Measurements from ENCODE around the gene IMMP2L. TPM values are rescaled to one million over a fixed set of nuclear protein-coding genes. Genes with fewer than 3 reads are reported as not detected.
"Not testable (repeated sequence)": the region's sequence is repeated elsewhere in the genome, so short reads cannot be mapped to it uniquely, and the experiment has no call there.

The IMMP2L gene
- total RNA-seq, 1 donor from 2014 or later: 17.1 TPM

DNA sequence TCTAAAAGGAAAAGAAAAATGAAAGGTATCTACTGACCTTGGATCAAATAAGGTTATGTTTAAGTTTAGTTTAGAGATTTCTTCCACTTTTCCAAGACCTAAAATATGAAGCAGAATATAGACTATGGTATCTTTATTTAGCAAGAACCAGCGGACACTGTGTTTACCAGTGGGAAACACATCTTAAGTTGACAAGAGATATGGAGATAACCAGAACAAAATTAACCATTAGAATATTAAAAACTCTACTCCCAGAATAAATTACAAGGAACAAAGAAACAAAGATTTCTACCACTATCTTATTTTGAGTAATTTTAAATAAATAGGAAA, 86.9 kb downstream of the IMMP2L start:
- intact Hi-C loops (cut with micrococcal nuclease): no loop called here
- ATAC-seq (no peak), DNase-seq (no peak)

DNA sequence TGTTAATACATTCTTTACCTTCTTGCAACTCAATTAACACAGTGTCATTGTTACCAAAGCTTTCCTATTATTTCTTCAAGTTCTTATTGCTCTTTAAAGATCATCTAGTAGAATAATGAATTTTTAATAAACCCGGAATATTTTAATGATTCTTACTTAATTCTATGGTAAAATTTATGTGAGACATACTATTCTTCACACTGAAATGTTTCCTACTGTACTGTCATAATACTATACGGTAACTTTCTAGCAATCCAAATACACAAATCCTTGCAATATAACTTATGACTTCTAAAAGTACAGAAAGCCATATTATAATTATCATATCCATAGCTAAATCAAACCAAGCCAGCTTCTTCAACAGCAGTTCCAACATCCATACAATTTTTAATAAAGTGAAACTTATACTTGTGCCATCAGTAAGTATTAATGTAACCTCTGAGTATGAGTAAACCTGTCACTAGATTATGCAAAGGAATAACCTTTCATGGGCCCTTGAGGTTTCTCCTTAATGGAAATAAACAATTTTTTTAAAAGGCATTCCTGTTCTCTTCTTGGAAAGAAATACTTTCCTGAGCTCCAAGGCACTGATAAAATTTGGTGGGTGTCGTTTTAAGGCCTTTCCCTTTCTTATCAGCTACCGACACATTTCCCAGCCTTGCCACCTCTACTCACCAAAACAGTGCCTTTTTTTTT, 87.4 kb downstream of the IMMP2L start:
- DNase-seq: no peak
- no peak for ATAC-seq
- intact Hi-C loops (cut with micrococcal nuclease): no loop called here

GRCh38 chr7:111473449-111474198, 88.7 kb downstream of the IMMP2L start:
- no peak for ATAC-seq
- DNase-seq: no peak
- intact Hi-C loops (cut with micrococcal nuclease): no loop called here

GRCh38 chr7:111470998-111471397, 91.3 kb downstream of the IMMP2L start:
- ATAC-seq (no peak), DNase-seq (no peak)
- intact Hi-C loops (cut with micrococcal nuclease): no loop called here

DNA sequence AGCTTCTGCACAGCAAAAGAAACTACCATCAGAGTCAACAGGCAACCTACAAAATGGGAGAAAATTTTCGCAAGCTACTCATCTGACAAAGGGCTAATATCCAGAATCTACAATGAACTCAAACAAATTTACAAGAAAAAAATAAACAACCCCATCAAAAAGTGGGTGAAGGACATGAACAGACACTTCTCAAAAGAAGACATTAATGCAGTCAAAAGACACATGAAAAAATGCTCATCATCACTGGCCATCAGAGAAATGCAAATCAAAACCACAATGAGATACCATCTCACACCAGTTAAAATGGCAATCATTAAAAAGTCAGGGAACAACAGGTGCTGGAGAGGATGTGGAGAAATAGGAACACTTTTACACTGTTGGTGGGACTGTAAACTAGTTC, 92.4 kb downstream of the IMMP2L start:
- DNase-seq; ATAC-seq; intact Hi-C loops (cut with micrococcal nuclease): not testable (repeated sequence)

- DNase-seq; ATAC-seq; intact Hi-C loops (cut with micrococcal nuclease): not testable (repeated sequence)
Measured at GRCh38 chr7:111465774-111466173, 96.5 kb downstream of the IMMP2L start.

DNA sequence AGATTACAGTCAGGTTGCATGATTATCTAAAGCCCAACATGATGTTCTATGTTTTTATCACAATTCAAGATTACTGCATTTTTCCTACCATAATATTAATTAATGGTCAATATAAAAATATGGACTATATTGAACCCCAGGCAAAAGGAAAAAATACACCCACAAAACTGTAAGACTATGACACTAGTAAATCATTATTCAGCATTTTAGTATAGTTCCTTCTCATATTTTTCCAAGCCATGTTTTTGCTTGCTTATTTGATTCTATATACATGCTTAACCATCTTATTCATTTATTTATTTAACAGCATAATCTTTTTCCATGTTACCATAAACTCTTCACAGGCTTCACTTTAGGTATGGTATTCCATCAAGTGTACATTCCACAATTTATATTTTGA, 101.6 kb downstream of the IMMP2L start:
- DNase-seq (no peak), ATAC-seq (no peak)
- intact Hi-C loops (cut with micrococcal nuclease): no loop called here

- intact Hi-C loops (cut with micrococcal nuclease): no loop called here
- no peak for ATAC-seq
- DNase-seq: no peak
Measured at GRCh38 chr7:111459757-111460280, 102.5 kb downstream of the IMMP2L start.

DNA sequence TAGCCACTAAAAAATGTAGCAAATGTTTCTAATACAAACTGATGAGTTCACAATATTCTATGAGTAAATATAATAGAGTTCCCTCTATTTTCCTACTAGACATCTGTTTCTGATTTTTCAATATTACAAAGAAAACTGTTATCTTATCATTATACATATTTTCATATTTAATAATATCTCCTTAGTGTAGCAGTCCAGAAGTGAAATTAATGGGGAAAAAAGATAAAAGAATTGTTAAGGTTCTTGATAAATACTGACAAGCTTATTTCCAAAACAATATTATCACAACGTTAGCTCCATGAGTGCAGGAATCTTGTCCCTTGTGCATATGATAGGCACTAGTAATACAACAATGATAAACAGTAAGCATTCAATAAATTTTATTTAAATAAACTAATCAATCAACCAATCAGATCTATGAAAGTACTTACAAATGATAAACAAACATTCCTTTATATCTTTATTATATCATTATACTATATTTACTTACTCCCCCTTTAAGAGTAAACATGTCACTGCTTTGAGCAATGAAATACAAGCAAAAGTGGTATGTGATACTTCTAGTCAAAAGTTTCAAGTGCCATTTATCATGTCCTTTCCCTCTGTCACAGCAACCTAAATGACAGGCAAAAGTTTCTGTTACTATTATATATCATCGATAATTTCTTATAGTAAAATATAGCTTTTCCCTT, 103.1 kb downstream of the IMMP2L start:
- ATAC-seq: no peak
- intact Hi-C loops (cut with micrococcal nuclease): no loop called here
- DNase-seq: no peak

DNA sequence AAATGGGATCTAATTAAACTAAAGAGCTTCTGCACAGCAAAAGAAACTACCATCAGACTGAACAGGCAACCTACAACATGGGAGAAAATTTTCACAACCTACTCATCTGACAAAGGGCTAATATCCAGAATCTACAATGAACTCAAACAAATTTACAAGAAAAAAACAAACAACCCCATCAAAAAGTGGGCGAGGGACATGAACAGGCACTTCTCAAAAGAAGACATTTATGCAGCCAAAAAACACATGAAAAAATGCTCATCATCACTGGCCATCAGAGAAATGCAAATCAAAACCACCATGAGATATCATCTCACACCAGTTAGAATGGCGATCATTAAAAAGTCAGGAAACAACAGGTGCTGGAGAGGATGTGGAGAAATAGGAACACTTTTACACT, 111.6 kb downstream of the IMMP2L start:
- intact Hi-C loops (cut with micrococcal nuclease); ATAC-seq; DNase-seq: not testable (repeated sequence)

GRCh38 chr7:111447502-111447901, 114.8 kb downstream of the IMMP2L start:
- ATAC-seq; DNase-seq; intact Hi-C loops (cut with micrococcal nuclease): not testable (repeated sequence)

DNA sequence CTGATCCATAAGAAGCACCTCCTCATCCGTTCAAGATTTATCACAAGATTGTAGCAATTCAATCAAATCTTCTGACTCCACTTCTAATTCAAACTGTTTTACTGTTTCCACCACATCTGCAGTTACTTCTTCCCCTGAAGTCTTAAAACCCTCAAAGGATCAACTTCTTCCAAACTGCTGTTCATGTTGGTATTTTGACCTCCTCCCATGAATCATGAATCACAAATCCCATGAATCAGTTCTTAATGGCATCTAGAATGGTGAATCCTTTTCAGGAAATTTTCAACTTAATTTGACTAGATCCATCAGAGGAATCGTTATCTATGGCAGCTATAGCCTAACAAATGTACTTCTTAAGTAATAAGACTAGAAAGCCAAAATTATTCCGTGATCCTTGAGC, 122.3 kb downstream of the IMMP2L start:
- intact Hi-C loops (cut with micrococcal nuclease): no loop called here
- DNase-seq (no peak), ATAC-seq (no peak)

DNA sequence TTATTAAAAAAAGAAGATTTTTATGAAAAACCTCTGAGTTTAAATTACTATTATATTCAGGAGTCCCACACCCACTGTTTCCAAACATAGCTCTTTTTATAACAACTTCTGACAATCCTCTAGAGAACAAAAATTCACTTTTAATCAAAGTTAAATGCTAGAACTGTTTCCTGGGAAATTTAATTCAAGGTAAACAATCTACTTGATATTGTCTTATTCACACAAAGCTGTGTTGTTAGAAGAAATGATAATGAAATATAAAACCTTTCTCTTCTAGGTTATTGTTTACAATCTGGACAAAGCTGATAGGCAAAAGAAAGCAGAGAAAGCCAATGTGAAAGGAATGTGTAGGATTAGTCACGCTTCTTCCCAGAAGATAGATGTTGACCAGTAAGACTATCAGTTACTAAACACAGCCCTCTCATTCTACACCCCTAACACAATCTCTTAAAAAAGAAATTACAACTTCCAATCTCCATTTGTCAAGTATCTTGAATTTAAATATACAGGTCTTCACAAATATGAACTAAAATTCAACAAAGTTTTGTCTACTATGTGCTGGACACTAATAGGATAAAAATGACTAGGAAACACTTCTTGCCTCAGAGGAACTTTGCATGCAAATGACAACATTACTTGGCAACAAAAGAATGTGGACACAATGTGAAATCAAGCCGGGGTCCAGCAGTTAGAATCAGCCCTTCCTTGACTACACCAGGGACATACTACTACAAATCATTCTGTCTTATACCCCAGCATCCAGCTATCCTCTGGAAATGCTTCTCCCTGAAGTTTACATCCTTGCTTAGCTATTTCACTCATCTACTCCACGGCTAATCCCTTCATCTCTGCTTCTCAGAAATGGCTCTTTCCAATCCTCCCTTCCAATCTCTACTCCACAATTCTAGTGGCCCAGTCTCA, 123.7 kb downstream of the IMMP2L start:
- intact Hi-C loops (cut with micrococcal nuclease): no loop called here
- DNase-seq: no peak
- ATAC-seq: no peak

DNA sequence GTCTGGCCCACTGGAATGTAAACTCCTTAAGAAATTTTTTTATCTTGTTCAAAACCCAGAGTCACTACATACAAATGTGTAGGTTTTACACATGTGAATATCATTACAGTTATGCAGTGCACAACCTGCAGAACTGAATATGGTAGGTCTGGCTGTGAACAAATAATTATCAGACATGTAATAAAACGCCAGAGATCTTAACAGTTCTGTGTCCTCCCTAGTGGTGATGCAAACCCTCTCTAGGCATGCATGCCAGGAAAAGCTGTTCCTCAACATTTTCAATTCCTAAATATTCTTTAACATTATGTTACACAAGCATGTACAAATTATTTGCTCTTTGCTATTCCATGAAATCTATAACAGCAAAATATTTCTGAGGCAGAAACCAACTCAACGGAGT, 124.6 kb downstream of the IMMP2L start:
- no peak for ATAC-seq
- intact Hi-C loops (cut with micrococcal nuclease): no loop called here
- no peak for DNase-seq

GRCh38 chr7:111436608-111437007, 125.7 kb downstream of the IMMP2L start:
- ATAC-seq (no peak), DNase-seq (no peak)
- intact Hi-C loops (cut with micrococcal nuclease): no loop called here

- no peak for DNase-seq
- intact Hi-C loops (cut with micrococcal nuclease): no loop called here
- ATAC-seq: no peak
Measured at GRCh38 chr7:111433426-111433825, 128.9 kb downstream of the IMMP2L start.

- no peak for ATAC-seq
- intact Hi-C loops (cut with micrococcal nuclease): no loop called here
Measured at GRCh38 chr7:111429781-111430180, 132.5 kb downstream of the IMMP2L start.

DNA sequence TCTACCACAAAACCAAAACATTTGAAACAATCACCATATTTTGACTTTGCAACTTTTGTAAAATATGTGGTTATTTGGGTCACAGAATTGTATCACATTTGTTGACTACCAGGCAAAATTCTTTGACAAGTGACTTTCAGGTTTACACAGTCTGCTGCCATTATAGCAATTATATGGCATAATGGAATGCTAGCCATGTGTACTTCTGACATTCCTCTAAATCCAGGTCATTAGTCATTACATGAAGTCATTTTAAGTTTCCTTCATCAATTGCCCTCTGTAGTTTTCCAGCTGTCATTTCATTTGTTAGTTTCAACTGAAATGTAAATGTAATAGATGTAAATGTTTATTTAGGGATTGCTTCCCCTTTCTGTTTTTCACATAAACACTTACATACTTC, 137.5 kb downstream of the IMMP2L start:
- intact Hi-C loops (cut with micrococcal nuclease): no loop called here
- no peak for ATAC-seq

More at GRCh38 chr7:111429781-111430180, 132.5 kb downstream of the IMMP2L start:
- DNase-seq: no peak

DNA sequence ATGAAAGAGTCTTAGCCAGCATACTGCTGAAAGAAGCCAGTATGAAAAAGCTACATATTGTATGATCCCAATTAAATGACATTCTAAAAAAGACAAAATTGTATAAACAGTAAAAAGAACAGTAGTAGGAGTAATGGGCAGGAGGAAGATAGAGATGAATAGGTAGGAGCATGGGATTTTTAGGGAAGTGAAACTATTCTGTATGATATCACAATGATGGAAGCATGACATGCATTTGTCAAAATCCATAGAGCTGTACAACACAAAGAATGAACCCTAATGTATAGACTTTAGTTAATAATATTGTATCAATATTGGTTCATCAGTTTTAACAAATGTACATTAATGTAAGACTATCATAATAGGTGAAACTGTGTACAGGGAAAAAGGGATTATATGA, 147.9 kb downstream of the IMMP2L start:
- intact Hi-C loops (cut with micrococcal nuclease): no loop called here

More for the DNA sequence above, 137.5 kb downstream of the IMMP2L start:
- no peak for DNase-seq

More for the DNA sequence above, 147.9 kb downstream of the IMMP2L start:
- DNase-seq: no peak
- ATAC-seq: no peak

All from left ventricle myocardium superior (tissue), 1 donor.